ENCODE data around the gene DCHS2. TPM values are rescaled to one million over a fixed set of nuclear protein-coding genes. Genes with fewer than 3 reads are reported as not detected.

Gene DCHS2
- total RNA-seq, 2 donors from 2014 or later, result 1.2 to 1.5 TPM

GRCh38 chr4:154254999-154255398 is 236.6 kb downstream of the DCHS2 start:
- no peak for DNase-seq
- Histone ChIP-seq H3K4me3 (no peak overlapping the region), H3K4me1 (no peaks in the 10 kb centered on the region), H3K27me3 (no peaks in the 10 kb centered on the region), H3K36me3 (no peaks in the 10 kb centered on the region), H3K9ac (ENCODE audit: low read depth in 2 of 2, low read length in 2 of 2) (no peak overlapping the region), H3K27ac (no peak overlapping the region), H3K9me3 (no peaks in the 10 kb centered on the region)
- TF ChIP-seq CTCF (IDR thresholded peaks at IDR 0.05), result no peak
- intact Hi-C loops (cut with DNase I), result no loop called here

- H3K27me3 ChIP-seq, result no peaks in the 10 kb centered on the region
- H3K36me3 ChIP-seq, result no peaks in the 10 kb centered on the region
- H3K4me1 ChIP-seq, result no peaks in the 10 kb centered on the region
- DNase-seq, result no peak
- H3K9ac ChIP-seq (ENCODE audit: low read depth in 2 of 2, low read length in 2 of 2), result no peak overlapping the region
- no peak for TF ChIP-seq CTCF (IDR thresholded peaks at IDR 0.05)
- H3K4me3 ChIP-seq, result no peak overlapping the region
- no peak overlapping the region for H3K27ac ChIP-seq
- H3K9me3 ChIP-seq, result no peaks in the 10 kb centered on the region
- intact Hi-C loops (cut with DNase I), result no loop called here
Measured at GRCh38 chr4:154234576-154234975, 257.0 kb downstream of the DCHS2 start.

GRCh38 chr4:154231806-154232478 is 259.7 kb downstream of the DCHS2 start:
- DNase-seq, result no peak
- intact Hi-C loops (cut with DNase I), result no loop called here
- no peaks in the 10 kb centered on the region for H3K27me3 ChIP-seq
- no peak for TF ChIP-seq CTCF (IDR thresholded peaks at IDR 0.05)
- no peaks in the 10 kb centered on the region for H3K4me1 ChIP-seq
- no peak overlapping the region for H3K27ac ChIP-seq
- no peak overlapping the region for H3K9ac ChIP-seq (ENCODE audit: low read depth in 2 of 2, low read length in 2 of 2)
- no peaks in the 10 kb centered on the region for H3K9me3 ChIP-seq
- no peaks in the 10 kb centered on the region for H3K36me3 ChIP-seq
- no peak overlapping the region for H3K4me3 ChIP-seq

GRCh38 chr4:154230723-154231122 is 260.9 kb downstream of the DCHS2 start:
- Histone ChIP-seq H3K36me3 (no peaks in the 10 kb centered on the region), H3K9ac (ENCODE audit: low read depth in 2 of 2, low read length in 2 of 2) (no peak overlapping the region), H3K27ac (no peak overlapping the region), H3K9me3 (no peaks in the 10 kb centered on the region), H3K4me1 (no peaks in the 10 kb centered on the region), H3K4me3 (no peak overlapping the region), H3K27me3 (no peaks in the 10 kb centered on the region)
- no peak for TF ChIP-seq CTCF (IDR thresholded peaks at IDR 0.05)
- no peak for DNase-seq
- intact Hi-C loops (cut with DNase I), result no loop called here

- Histone ChIP-seq H3K9ac (ENCODE audit: low read depth in 2 of 2, low read length in 2 of 2) (no peak overlapping the region), H3K27ac (no peak overlapping the region), H3K4me1 (no peaks in the 10 kb centered on the region), H3K36me3 (no peaks in the 10 kb centered on the region), H3K27me3 (no peaks in the 10 kb centered on the region), H3K4me3 (no peak overlapping the region), H3K9me3 (no peaks in the 10 kb centered on the region)
- no peak for DNase-seq
- no peak for TF ChIP-seq CTCF (IDR thresholded peaks at IDR 0.05)
- intact Hi-C loops (cut with DNase I), result no loop called here
Measured at GRCh38 chr4:154230091-154230490, 261.5 kb downstream of the DCHS2 start.
